ENCODE measurements around the gene ADAMTS14. TPM values are rescaled to one million over a fixed set of nuclear protein-coding genes. Genes with fewer than 3 reads are reported as not detected.

Gene ADAMTS14
- total RNA-seq, 1 donor = 0.86 TPM

DNA sequence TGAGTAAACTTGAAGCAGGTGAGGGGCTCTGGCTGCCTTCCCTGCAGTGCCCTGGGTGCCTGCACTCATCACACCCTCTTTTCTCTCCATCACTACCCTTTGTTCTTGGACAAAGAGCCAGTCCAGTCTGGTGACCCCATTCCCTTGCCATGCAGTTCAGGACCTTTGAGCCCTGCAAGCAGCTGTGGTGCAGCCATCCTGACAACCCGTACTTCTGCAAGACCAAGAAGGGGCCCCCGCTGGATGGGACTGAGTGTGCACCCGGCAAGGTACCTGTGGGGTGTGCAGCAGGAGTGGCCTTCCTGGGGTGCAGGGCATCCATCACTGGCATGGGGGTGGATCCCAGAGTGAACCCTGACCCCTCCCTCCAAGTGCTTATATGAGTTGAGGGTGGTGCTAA is 64.2 kb downstream of the ADAMTS14 start:
- no peak overlapping the region for H3K4me3 ChIP-seq (ENCODE audit: low read depth, low read length)
- no peak for DNase-seq (ENCODE audit: low read depth)
- TF ChIP-seq, protein P1, sequence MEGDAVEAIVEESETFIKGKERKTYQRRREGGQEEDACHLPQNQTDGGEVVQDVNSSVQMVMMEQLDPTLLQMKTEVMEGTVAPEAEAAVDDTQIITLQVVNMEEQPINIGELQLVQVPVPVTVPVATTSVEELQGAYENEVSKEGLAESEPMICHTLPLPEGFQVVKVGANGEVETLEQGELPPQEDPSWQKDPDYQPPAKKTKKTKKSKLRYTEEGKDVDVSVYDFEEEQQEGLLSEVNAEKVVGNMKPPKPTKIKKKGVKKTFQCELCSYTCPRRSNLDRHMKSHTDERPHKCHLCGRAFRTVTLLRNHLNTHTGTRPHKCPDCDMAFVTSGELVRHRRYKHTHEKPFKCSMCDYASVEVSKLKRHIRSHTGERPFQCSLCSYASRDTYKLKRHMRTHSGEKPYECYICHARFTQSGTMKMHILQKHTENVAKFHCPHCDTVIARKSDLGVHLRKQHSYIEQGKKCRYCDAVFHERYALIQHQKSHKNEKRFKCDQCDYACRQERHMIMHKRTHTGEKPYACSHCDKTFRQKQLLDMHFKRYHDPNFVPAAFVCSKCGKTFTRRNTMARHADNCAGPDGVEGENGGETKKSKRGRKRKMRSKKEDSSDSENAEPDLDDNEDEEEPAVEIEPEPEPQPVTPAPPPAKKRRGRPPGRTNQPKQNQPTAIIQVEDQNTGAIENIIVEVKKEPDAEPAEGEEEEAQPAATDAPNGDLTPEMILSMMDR (IDR thresholded peaks at IDR 0.05; ENCODE audit: insufficient read depth, low read depth, low read length) = no peak

DNA sequence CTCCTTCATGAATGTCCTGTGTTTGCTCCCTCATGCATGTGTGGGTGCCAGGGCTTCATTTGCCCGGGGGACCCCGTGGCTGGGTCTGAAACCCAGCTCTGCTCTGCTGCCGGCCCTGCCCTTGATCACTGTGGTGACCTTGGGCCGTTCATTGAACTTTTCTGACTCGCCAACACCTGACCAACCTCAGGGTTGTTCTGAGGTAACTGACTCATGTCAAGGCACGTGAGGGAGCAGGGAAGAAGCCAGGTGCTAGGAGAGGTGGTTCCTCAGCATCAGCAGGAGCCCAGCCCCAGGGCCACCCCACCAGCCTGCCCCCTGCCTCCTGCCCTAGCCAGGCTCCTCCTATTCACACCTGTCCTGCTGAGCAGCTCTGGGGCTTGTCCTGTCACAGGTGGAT is 64.9 kb downstream of the ADAMTS14 start:
- DNase-seq (ENCODE audit: low read depth) = no peak
- H3K4me3 ChIP-seq (ENCODE audit: low read depth, low read length) = no peak overlapping the region
- TF ChIP-seq, protein P1 (IDR thresholded peaks at IDR 0.05; ENCODE audit: insufficient read depth, low read depth, low read length) = no peak

DNA sequence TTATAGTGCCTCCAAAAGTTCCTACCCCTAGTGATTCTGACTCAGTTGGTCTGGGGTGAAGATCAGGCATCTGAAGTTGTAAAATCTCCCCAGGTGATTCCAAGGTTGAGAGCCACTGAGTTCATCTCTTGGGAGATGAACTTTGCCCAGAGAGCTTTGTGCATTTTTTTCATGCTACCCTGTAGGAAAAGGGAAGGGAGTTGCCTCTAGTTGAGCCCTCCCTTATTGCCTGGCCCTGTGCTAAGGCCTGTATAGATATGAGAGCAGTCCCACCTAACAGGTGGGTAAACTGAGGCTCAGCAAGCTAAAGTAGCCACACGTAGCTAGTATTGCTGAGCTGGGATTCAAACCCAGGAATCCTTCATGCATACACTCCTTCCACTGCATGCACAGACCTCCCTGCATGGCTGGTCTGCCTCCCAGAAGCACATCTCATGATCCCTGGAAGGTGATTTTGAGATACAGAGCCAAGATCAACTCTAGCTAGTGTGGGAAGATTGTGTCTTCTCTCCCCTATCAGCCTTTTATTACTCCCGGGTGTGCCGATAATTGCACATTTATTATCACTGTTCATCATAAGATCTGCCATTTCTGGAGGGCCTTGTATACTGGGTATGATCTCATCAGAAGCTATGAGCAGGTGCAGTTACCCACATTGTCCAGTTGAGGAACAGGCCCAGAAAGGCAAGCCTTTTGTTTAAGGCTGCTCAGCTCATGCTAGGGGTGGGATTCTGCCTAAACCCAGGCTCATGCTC is 65.9 kb downstream of the ADAMTS14 start:
- DNase-seq (ENCODE audit: low read depth) = no peak
- TF ChIP-seq, protein P1 (IDR thresholded peaks at IDR 0.05; ENCODE audit: insufficient read depth, low read depth, low read length) = no peak

DNA sequence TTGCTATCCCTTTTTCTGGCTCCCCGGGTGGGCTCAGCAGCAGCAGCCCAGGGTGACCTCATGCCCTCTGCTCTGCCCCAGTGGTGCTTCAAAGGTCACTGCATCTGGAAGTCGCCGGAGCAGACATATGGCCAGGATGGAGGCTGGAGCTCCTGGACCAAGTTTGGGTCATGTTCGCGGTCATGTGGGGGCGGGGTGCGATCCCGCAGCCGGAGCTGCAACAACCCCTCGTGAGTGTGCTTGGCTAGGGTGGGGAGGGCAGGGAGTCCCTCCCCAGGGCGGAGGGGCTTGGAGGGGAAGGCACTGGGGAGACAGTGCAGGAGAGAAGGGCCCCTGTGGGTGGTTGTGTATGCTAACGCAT is 66.4 kb downstream of the ADAMTS14 start:
- H3K4me3 ChIP-seq (ENCODE audit: low read depth, low read length) = no peak overlapping the region
- TF ChIP-seq, protein P1 (IDR thresholded peaks at IDR 0.05; ENCODE audit: insufficient read depth, low read depth, low read length) = no peak
- no peak for DNase-seq (ENCODE audit: low read depth)

More for the DNA sequence above, 65.9 kb downstream of the ADAMTS14 start:
- H3K4me3 ChIP-seq (ENCODE audit: low read depth, low read length) = no peak overlapping the region

DNA sequence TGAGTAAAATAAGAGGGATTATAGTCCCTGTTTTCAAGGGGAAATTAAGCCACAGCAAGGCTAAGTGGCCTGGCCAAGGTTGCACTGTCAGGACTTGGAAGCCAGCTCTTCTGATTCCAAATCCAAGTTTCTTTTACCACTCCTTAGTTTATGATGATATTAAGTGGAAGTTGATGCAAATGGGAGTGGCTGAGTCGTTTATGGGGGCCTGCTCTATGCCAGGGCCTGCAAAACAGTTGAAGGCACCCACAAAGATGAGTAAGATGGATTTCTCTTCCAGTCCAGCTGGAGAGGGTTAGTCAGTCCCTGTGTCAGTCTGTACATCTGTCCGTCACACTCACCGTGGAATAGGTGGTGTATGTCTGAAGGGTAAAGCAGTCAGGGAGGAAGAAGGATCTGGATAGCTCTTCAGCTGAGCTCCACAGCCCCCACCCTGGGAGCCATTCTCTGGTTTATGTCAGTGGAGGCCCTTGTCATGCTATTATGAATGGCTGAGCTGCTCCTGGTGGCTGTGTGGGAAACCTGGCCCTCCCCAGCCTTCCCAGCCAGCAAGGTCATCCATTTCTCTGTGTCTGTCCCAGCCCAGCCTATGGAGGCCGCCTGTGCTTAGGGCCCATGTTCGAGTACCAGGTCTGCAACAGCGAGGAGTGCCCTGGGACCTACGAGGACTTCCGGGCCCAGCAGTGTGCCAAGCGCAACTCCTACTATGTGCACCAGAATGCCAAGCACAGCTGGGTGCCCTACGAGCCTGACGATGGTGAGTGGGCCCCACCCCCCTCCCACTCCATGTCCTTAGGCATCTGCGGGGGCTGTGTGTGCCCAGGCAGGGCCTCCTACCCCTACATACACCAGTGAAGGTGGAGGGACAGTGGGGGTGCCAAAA is 68.3 kb downstream of the ADAMTS14 start:
- TF ChIP-seq, protein P1 (IDR thresholded peaks at IDR 0.05; ENCODE audit: insufficient read depth, low read depth, low read length) = no peak
- no peak overlapping the region for H3K4me3 ChIP-seq (ENCODE audit: low read depth, low read length)
- DNase-seq (ENCODE audit: low read depth) = no peak

DNA sequence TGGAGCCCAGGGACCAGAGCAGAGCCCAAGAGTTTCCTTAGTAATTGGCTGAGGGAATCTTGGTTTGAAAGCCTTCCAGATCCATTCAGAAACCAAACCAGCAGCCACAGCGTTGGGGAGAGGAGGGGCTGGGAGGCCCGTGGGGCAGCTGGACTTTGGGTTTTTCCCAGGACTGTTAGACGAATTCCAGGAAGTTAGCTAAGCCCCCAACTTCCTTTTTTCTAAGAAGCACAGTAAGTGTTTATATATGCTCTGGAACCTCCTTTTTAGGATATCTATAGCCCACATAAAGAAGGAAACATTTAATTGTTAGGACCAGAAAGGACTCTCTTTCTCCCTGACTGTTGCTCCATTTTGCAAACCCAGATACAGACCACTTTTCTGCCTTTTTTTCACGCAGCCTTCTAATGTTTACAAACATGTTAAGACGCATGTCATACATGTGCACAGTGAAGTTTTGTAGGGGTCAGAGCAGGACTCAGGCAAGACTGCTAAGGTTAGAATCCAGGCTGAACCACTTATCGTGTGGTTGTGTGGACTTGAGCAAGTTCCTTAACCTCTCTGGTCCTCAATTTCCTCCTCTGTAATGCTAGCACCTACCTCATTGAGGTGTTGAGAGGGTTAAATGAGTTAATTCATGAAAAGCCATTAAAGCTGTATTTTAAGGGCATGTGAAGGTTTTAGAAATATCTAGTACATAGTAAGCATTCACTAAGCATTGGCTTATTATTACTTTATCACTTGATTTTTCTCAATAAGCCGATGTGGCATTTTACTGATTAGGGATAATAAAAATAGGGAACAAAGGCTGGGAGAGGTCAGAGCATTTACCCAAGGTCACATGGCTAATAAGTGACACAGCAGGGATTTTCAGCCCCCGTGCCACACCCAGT is 70.5 kb downstream of the ADAMTS14 start:
- H3K4me3 ChIP-seq (ENCODE audit: low read depth, low read length) = no peak overlapping the region
- DNase-seq (ENCODE audit: low read depth) = peak; percentile 91
- TF ChIP-seq, protein P1 (IDR thresholded peaks at IDR 0.05; ENCODE audit: insufficient read depth, low read depth, low read length) = no peak

All from fibroblast of villous mesenchyme (primary cell).